ENCODE results near the gene SLMAP.

DNA sequence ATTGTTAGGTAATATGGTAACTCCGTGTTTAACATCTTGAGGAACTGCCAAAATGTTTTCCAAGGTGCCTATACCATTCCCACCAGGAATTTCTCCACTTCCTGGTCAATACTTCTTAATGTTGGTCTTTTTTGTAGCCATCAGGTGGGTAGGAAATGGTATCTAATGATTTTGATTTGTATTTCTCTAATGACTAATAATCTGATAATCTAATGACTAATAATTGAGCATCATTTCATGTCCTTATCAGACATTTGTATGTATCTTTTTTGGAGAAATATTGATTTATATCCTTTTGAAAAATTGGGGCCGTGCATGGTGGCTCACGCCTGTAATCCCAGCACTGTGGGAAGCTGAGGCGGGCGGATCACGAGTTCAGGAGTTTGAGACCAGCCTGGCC is 38.8 kb downstream of the SLMAP start:
- TF ChIP-seq, protein P1, sequence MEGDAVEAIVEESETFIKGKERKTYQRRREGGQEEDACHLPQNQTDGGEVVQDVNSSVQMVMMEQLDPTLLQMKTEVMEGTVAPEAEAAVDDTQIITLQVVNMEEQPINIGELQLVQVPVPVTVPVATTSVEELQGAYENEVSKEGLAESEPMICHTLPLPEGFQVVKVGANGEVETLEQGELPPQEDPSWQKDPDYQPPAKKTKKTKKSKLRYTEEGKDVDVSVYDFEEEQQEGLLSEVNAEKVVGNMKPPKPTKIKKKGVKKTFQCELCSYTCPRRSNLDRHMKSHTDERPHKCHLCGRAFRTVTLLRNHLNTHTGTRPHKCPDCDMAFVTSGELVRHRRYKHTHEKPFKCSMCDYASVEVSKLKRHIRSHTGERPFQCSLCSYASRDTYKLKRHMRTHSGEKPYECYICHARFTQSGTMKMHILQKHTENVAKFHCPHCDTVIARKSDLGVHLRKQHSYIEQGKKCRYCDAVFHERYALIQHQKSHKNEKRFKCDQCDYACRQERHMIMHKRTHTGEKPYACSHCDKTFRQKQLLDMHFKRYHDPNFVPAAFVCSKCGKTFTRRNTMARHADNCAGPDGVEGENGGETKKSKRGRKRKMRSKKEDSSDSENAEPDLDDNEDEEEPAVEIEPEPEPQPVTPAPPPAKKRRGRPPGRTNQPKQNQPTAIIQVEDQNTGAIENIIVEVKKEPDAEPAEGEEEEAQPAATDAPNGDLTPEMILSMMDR (IDR thresholded peaks at IDR 0.05), result no peak
- TF ChIP-seq POLR2AphosphoS5 (IDR thresholded peaks at IDR 0.05) (no peak), EP300 (IDR thresholded peaks at IDR 0.05) (no peak)

Data from upper lobe of left lung (tissue), 4 donors.